Suprapubic skin (tissue), 3 donors: Measurements from ENCODE around the gene ARIH1.

Experiments
- POLR2A ChIP-seq, 2 donors: fragments of 450-650 bp; IDR thresholded peaks; one replicate each; pipeline ENCODE4 v1.6.1; 2017; ENCODE audit warnings: antibody characterized with exemption in 2 of 2, mild to moderate bottlenecking in 2 of 2, moderate library complexity in 2 of 2
- TF ChIP-seq, protein P1 (sequence below), 2 donors: fragments of 200-600 bp in 1 of 2; fragments of 450-650 bp in 1 of 2; sonication (generic) in 1 of 2; IDR thresholded peaks; one replicate each; pipeline ENCODE4 v1.5.1; 2016 to 2019; ENCODE audit warnings: antibody characterized with exemption in 2 of 2, mild to moderate bottlenecking in 1 of 2, moderate library complexity in 1 of 2

DNA sequence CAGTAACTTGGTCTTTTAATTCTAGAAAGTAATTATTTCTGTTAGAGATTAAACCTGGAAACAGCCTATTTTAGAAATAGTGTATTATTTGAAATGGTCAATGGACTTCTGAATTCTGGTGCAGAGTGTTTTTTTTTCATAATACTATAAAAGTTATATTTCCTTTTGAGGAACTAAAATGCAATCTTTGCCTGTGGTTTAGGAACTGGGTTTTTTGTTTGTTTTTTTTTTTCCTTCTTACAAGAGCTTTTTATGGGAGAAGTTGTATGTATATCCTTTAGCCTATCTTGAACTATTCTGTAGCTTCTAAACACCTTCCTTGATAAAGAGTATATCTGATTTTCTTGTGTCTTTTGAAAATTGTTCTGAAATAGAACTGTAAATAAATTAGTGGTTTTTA is 88.3 kb downstream of the ARIH1 start:
- TF ChIP-seq, protein P1, sequence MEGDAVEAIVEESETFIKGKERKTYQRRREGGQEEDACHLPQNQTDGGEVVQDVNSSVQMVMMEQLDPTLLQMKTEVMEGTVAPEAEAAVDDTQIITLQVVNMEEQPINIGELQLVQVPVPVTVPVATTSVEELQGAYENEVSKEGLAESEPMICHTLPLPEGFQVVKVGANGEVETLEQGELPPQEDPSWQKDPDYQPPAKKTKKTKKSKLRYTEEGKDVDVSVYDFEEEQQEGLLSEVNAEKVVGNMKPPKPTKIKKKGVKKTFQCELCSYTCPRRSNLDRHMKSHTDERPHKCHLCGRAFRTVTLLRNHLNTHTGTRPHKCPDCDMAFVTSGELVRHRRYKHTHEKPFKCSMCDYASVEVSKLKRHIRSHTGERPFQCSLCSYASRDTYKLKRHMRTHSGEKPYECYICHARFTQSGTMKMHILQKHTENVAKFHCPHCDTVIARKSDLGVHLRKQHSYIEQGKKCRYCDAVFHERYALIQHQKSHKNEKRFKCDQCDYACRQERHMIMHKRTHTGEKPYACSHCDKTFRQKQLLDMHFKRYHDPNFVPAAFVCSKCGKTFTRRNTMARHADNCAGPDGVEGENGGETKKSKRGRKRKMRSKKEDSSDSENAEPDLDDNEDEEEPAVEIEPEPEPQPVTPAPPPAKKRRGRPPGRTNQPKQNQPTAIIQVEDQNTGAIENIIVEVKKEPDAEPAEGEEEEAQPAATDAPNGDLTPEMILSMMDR (IDR thresholded peaks at IDR 0.05), result no peak
- no peak for TF ChIP-seq POLR2A (IDR thresholded peaks at IDR 0.05)
